Keratinocyte (primary cell): Measurements from ENCODE around the gene SNAI3. TPM values are rescaled to one million over a fixed set of nuclear protein-coding genes. Genes with fewer than 3 reads are reported as not detected.

Experiments
- DNase-seq: peaks from one replicate; pipeline ENCODE4 v3.0.0-alpha.2; 2011; ENCODE audit warnings: low read depth, missing footprints, low spot score
- FAIRE-seq: peaks from 2 replicates; lab custom pipeline; 2011; peaks lifted over from hg19 to GRCh38; lab: Jason Lieb, UNC
- H2AFZ ChIP-seq: 2 replicates; pipeline ENCODE4 v1.6.0; 2012; ENCODE audit warnings: low read length, control low read depth, inconsistent platforms; ENCODE audit not compliant: control insufficient read depth
- H3K27ac ChIP-seq: 2 replicates; pipeline ENCODE4 v1.5.1; 2011; ENCODE audit warnings: low read length; ENCODE audit not compliant: control insufficient read depth, insufficient read depth
- H3K27me3 ChIP-seq: 3 replicates; pipeline ENCODE4 v1.6.0; 2011; ENCODE audit warnings: low read length; ENCODE audit not compliant: control insufficient read depth, insufficient read depth; ENCODE audit errors: extremely low read depth
- H3K36me3 ChIP-seq, 2 experiments: 2 replicates in 1 of 2; 3 replicates in 1 of 2; pipeline ENCODE4 v1.5.1; 2011; ENCODE audit warnings: low read length in 2 of 2, mild to moderate bottlenecking in 1 of 2; ENCODE audit not compliant: control insufficient read depth in 2 of 2, insufficient read depth in 2 of 2; ENCODE audit errors: extremely low read depth in 1 of 2
- H3K4me1 ChIP-seq: 3 replicates; pipeline ENCODE4 v1.5.1; 2011; ENCODE audit warnings: low read length; ENCODE audit not compliant: control insufficient read depth, insufficient read depth; ENCODE audit errors: extremely low read depth
- H3K4me2 ChIP-seq: 3 replicates; pipeline ENCODE4 v1.6.0; 2011; ENCODE audit warnings: low read depth, low read length; ENCODE audit not compliant: control insufficient read depth, insufficient read depth; ENCODE audit errors: extremely low read depth
- H3K4me3 ChIP-seq, 3 experiments: fragments of 200-600 bp in 1 of 3; sonication (generic) in 1 of 3; 2 replicates in 2 of 3; 3 replicates in 1 of 3; pipeline ENCODE4 v1.5.1; 2011 to 2016; ENCODE audit warnings: low read length in 3 of 3, mild to moderate bottlenecking in 3 of 3, control low read depth in 2 of 3, inconsistent platforms in 1 of 3, low read depth in 1 of 3, mixed read lengths in 1 of 3, mixed run types in 1 of 3, moderate library complexity in 1 of 3; ENCODE audit not compliant: control insufficient read depth in 2 of 3, insufficient read depth in 2 of 3; ENCODE audit errors: extremely low read depth in 1 of 3
- H3K79me2 ChIP-seq: 2 replicates; pipeline ENCODE4 v1.6.0; 2012; ENCODE audit warnings: low read length; ENCODE audit not compliant: control insufficient read depth, insufficient read depth
- H3K9ac ChIP-seq: 3 replicates; pipeline ENCODE4 v1.6.0; 2011; ENCODE audit warnings: low read length; ENCODE audit not compliant: control insufficient read depth, insufficient read depth; ENCODE audit errors: extremely low read depth
- H3K9me1 ChIP-seq: 3 replicates; pipeline ENCODE4 v1.6.0; 2011; ENCODE audit warnings: low read length; ENCODE audit not compliant: control insufficient read depth, insufficient read depth; ENCODE audit errors: extremely low read depth
- H3K9me3 ChIP-seq: 2 replicates; pipeline ENCODE4 v1.5.1; 2012; ENCODE audit warnings: low read depth, low read length; ENCODE audit not compliant: control insufficient read depth
- H4K20me1 ChIP-seq: 3 replicates; pipeline ENCODE4 v1.6.0; 2011; ENCODE audit warnings: low read length; ENCODE audit not compliant: control insufficient read depth, insufficient read depth; ENCODE audit errors: extremely low read depth
- CTCF ChIP-seq, 3 experiments: IDR thresholded peaks in 1 of 3; conservative IDR thresholded peaks in 1 of 3; optimal IDR thresholded peaks in 1 of 3; 2 replicates in 2 of 3; 3 replicates in 1 of 3; pipeline versions ENCODE3 to v1.5.1; 2011; ENCODE audit warnings: low read length in 3 of 3, mild to moderate bottlenecking in 3 of 3, moderate library complexity in 2 of 3, control low read depth in 1 of 3, inconsistent platforms in 1 of 3; ENCODE audit not compliant: insufficient read depth in 2 of 3; ENCODE audit errors: extremely low read depth in 1 of 3
- EZH2 ChIP-seq: IDR thresholded peaks from one replicate; pipeline ENCODE4 v1.6.1; 2012; ENCODE audit warnings: inconsistent platforms, mild to moderate bottlenecking, low read length, moderate library complexity
- dilution Hi-C: fragments of 300-500 bp; cut with MboI; formaldehyde crosslinking; loops from one replicate; pipeline ENCODE4 v1.7.0; 2020; ENCODE audit warnings: low sequenced_read_pairs; ENCODE audit not compliant: extremely low pct_ligation_motif_present
- polyA plus RNA-seq, 5 experiments: library from polyadenylated mRNA; depleted of rRNA in 3 of 5; stranded (reverse) in 3 of 5; stranded (forward) in 1 of 5; unstranded in 1 of 5; fragments of >200 nt; gene quantifications; 1 replicate in 1 of 5; 2 replicates in 3 of 5; 3 replicates in 1 of 5; pipeline versions ENCODE4 v1.2.1 to v1.2.3, GENCODE V29; 2011 to 2012; ENCODE audit warnings: missing spikeins in 2 of 5, low read depth in 1 of 5, low replicate concordance in 1 of 5

SNAI3 gene
- polyA plus RNA-seq, 1 donor (not counting 4 experiments of a cell fraction or from before 2014, with no cell fraction given) = not detected

- FAIRE-seq = no peak
Measured at GRCh38 chr16:88719267-88719932, 33.1 kb upstream of the SNAI3 start.

GRCh38 chr16:88718178-88718577 is 31.9 kb upstream of the SNAI3 start:
- FAIRE-seq = no peak
- dilution Hi-C loops = no loop called here
- H3K36me3 ChIP-seq = peaks cover 62 to 72% of the 10 kb centered on the region in 2 experiments

More at GRCh38 chr16:88719267-88719932, 33.1 kb upstream of the SNAI3 start:
- TF ChIP-seq CTCF (optimal IDR thresholded peaks at IDR 0.05 in 1 of 3, IDR thresholded peaks at IDR 0.05 in 1 of 3, conservative IDR thresholded peaks at IDR 0.05 in 1 of 3; ENCODE audit: extremely low read depth in 1 of 3, insufficient read depth in 2 of 3, low read length in 3 of 3) (no peak), EZH2 (no peak)
- no peak for DNase-seq
- H3K27ac ChIP-seq = no peak overlapping the region
- H2AFZ ChIP-seq = no peak overlapping the region
- peaks cover 61 to 69% of the 10 kb centered on the region in 2 experiments for H3K36me3 ChIP-seq
- H3K4me3 ChIP-seq = no peak overlapping the region
- no peak overlapping the region for H3K9ac ChIP-seq
- H4K20me1 ChIP-seq = peaks cover 3% of the 10 kb centered on the region
- no peaks in the 10 kb centered on the region for H3K9me3 ChIP-seq
- H3K79me2 ChIP-seq = no peaks in the 10 kb centered on the region
- no peaks in the 10 kb centered on the region for H3K9me1 ChIP-seq
- H3K4me1 ChIP-seq = no peaks in the 10 kb centered on the region
- no peaks in the 10 kb centered on the region for H3K27me3 ChIP-seq
- no peak overlapping the region for H3K4me2 ChIP-seq
- dilution Hi-C loops = no loop called here

More at GRCh38 chr16:88718178-88718577, 31.9 kb upstream of the SNAI3 start:
- no peak overlapping the region for H3K9ac ChIP-seq
- no peak overlapping the region for H3K4me3 ChIP-seq
- H3K79me2 ChIP-seq = no peaks in the 10 kb centered on the region
- H3K9me1 ChIP-seq = no peaks in the 10 kb centered on the region
- no peaks in the 10 kb centered on the region for H3K27me3 ChIP-seq
- no peak overlapping the region for H3K4me2 ChIP-seq
- H2AFZ ChIP-seq = no peak overlapping the region
- H3K27ac ChIP-seq = no peak overlapping the region
- no peaks in the 10 kb centered on the region for H3K9me3 ChIP-seq
- TF ChIP-seq CTCF (optimal IDR thresholded peaks at IDR 0.05 in 1 of 3, IDR thresholded peaks at IDR 0.05 in 1 of 3, conservative IDR thresholded peaks at IDR 0.05 in 1 of 3; ENCODE audit: extremely low read depth in 1 of 3, insufficient read depth in 2 of 3, low read length in 3 of 3) (no peak), EZH2 (no peak)
- DNase-seq = no peak
- H3K4me1 ChIP-seq = no peaks in the 10 kb centered on the region
- H4K20me1 ChIP-seq = peaks cover 3% of the 10 kb centered on the region
